Measurements from ENCODE around the gene SARS1. TPM values are rescaled to one million over a fixed set of nuclear protein-coding genes. Genes with fewer than 3 reads are reported as not detected.
"Not testable (repeated sequence)": the region's sequence is repeated elsewhere in the genome, so short reads cannot be mapped to it uniquely, and the experiment has no call there.

Gene SARS1
- total and polyA plus RNA-seq, 8 donors: 139 to 189 (median 145) TPM

DNA sequence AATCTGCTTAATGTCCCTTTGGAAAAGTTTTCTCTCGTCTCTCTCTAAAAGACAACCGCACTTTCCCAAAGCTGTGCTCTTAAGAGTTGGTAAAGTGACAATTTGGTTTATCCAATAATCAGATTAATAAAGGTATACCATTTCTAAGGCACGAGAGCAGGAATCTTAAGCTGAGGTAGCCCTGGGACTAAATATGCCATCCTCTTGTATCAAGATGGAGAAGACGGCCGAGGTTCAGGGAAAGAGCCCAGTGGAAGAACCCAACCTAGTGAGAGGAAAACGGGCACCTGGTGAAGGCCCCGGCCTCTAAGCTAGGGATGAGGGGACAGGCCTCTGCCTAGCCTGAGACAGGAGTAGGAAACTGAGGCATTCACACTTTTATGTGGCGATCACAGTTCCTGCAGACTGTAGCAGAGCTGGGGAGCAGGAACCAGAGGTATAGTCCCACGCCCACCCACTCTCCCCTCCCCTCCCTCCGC lies 334 bp upstream of the SARS1 start:
- Histone ChIP-seq H3K36me3 (peaks cover 0 to 7% of the 10 kb centered on the region in 2 donors), H3K27ac (peak overlapping the region; percentile 79 to 88), H3K27me3 (no peaks in the 10 kb centered on the region), H3K9me3 (no peaks in the 10 kb centered on the region), H3K4me3 (peak overlapping the region; percentile 86 to 96), H3K4me1 (peaks cover 23 to 36% of the 10 kb centered on the region in 2 donors)
- TF ChIP-seq, protein P1, sequence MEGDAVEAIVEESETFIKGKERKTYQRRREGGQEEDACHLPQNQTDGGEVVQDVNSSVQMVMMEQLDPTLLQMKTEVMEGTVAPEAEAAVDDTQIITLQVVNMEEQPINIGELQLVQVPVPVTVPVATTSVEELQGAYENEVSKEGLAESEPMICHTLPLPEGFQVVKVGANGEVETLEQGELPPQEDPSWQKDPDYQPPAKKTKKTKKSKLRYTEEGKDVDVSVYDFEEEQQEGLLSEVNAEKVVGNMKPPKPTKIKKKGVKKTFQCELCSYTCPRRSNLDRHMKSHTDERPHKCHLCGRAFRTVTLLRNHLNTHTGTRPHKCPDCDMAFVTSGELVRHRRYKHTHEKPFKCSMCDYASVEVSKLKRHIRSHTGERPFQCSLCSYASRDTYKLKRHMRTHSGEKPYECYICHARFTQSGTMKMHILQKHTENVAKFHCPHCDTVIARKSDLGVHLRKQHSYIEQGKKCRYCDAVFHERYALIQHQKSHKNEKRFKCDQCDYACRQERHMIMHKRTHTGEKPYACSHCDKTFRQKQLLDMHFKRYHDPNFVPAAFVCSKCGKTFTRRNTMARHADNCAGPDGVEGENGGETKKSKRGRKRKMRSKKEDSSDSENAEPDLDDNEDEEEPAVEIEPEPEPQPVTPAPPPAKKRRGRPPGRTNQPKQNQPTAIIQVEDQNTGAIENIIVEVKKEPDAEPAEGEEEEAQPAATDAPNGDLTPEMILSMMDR (IDR thresholded peaks at IDR 0.05): no peak
- intact Hi-C loops (cut with DNase I): no loop called here
- ATAC-seq (no peak), DNase-seq (no peak)

DNA sequence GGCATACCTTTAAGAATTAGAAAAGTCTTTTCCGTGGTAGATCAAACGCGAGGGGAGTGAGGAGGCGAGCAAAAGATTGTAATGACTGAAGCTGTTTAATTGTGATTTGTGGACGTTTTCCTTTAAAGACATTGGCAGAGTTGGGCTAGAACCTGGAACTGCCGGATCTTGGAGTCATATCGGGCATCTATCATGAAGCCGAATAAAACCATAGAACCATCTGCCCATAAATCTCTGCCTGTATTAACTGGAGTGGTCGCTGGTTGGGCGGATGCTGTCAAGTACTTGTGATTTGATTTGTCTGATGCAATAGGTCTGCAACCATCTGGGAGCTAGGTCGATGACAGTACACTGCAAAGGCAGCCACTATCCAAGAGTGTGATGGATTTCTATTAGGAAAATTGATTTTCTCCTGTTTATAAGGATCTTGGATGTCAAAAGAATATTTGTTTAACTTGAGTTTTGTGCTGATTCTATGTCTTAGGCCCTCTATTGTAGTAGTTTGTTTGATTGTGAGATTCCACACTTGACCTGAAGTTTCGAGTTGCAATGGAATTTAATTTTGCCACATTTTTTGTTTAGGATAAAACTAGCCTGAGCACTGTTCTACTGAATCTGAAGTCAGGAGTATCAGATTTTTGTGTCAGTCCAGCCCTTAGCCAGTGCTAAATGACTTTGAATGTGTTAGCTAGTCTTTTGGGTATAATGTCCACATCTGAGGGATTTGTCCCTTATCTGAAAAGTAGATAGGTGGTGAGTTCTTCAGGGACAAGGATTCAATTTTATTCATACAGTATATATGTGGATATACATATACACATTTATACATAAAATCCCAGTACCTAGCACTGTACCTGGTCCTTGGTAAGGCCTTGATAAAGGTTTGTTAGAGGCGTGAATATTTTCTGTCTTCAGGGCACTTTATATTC lies 1.2 kb downstream of the SARS1 start:
- TF ChIP-seq, protein P1 (IDR thresholded peaks at IDR 0.05): no peak
- Histone ChIP-seq H3K4me3 (peak overlapping the region; percentile 86 to 96), H3K9me3 (no peaks in the 10 kb centered on the region), H3K27ac (peak overlapping the region; percentile 79 to 88), H3K36me3 (peaks cover 0 to 7% of the 10 kb centered on the region in 2 donors), H3K27me3 (no peaks in the 10 kb centered on the region), H3K4me1 (peaks cover 23 to 40% of the 10 kb centered on the region in 2 donors)
- DNase-seq (peak in 2 of 4 donors; percentile 41 to 69), ATAC-seq (peak; percentile 49)
- intact Hi-C loops (cut with DNase I): no loop called here

DNA sequence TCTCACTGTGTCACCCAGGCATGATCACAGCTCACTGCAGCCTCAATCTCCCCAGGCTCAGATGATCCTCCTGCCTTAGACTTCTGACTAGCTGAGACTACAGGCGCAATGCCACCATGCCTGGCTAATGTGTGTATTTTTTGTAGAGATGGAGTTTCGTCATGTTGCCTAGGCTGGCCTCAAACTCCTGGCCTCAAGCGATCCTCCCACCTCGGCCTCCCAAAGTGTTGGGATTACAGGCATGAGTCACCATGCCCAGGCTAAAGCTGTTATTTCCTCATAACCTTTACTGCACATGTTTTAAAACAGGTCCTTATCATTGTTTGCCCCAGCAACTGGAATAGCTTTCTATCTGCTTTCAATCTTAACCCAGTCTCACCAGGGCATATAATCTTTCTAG lies 2.9 kb downstream of the SARS1 start:
- Histone ChIP-seq H3K9me3 (no peaks in the 10 kb centered on the region), H3K4me3 (peak overlapping the region in 1 of 2 donors; percentile 96), H3K36me3 (peaks cover 0 to 13% of the 10 kb centered on the region in 2 donors), H3K27me3 (no peaks in the 10 kb centered on the region), H3K27ac (no peak overlapping the region), H3K4me1 (peaks cover 23 to 46% of the 10 kb centered on the region in 2 donors)
- TF ChIP-seq, protein P1 (IDR thresholded peaks at IDR 0.05): no peak
- DNase-seq: no peak
- no peak for ATAC-seq
- intact Hi-C loops (cut with DNase I): no loop called here

DNA sequence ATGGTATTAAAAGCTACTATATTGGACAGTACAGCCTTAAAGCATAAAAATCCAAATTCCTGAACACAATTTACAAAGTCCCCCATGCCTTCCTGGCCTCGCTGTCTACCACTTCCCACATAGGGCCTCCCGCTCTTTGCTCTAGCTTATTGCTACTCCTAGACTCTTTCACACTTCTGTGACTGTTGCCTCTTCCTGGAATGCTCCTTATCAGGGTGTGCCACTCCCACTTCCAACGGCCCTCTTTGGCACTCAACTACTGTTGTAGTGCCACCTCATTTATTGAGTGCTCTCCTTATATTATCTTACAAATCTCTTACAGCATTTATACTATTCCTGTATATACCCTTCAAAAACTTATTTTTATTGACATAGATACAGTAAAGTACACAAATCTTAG lies 4.8 kb downstream of the SARS1 start:
- DNase-seq (peak in 1 of 4 donors; percentile 71), ATAC-seq (peak; percentile 60)
- intact Hi-C loops (cut with DNase I): no loop called here
- H3K36me3 ChIP-seq: peaks cover 0 to 13% of the 10 kb centered on the region in 2 donors
- TF ChIP-seq, protein P1 (IDR thresholded peaks at IDR 0.05): no peak
- H3K27me3 ChIP-seq: no peaks in the 10 kb centered on the region
- no peaks in the 10 kb centered on the region for H3K9me3 ChIP-seq
- no peak overlapping the region for H3K4me3 ChIP-seq
- H3K4me1 ChIP-seq: peaks cover 23 to 40% of the 10 kb centered on the region in 2 donors
- H3K27ac ChIP-seq: peak overlapping the region in 1 of 2 donors; percentile 18

DNA sequence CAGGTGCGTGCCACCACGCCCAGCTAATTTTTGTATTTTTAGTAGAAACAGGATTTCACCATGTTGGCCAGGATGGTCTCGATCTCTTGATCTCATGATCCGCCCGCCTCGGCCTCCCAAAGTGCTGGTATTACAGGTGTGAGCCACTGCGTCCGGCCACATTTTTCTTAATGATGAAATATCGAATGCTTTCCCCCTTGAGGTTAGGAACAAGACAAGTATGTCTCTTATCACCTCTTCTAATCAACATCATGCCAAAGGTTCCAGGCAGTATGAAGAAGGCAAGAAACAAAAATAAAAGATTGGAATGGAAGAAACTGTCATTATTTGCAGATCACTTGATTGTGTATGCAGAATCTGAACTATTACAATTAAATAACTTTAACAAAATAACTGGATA lies 7.5 kb downstream of the SARS1 start:
- H3K4me3 ChIP-seq; DNase-seq; H3K9me3 ChIP-seq; ATAC-seq; H3K27ac ChIP-seq; intact Hi-C loops (cut with DNase I); H3K27me3 ChIP-seq: not testable (repeated sequence)
- Histone ChIP-seq H3K36me3 (peaks cover 0 to 33% of the 10 kb centered on the region in 2 donors), H3K4me1 (peaks cover 11 to 25% of the 10 kb centered on the region in 2 donors)

All from left lung (tissue), 10 donors.